GM03348 (cell line): ENCODE results near the gene SPINK4.

Experiments
- DNase-seq: peaks from one replicate; pipeline ENCODE4 v3.0.0; 2012; ENCODE audit warnings: low spot score

The SPINK4 gene

DNA sequence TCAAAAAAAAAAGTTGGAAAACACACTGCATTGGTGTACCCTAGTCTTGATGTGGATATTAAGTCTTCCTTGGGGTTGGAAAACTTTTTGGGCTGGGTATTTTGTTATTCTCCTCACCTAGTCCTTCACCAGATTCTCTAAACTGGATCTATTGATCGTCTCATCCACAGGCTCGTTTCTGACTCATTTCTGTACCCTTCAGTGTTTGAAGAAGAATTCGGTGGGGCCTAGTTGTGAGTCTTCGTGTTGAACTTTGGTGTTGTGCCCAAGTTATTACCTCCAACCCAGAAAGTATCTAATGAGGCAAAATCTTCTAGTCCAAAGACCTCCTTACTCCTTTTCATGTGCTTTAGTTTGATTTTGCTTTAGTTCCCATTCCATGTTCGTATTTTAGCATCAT is 51.9 kb downstream of the SPINK4 start:
- DNase-seq = no peak

GRCh38 chr9:33293782-33294181 is 53.8 kb downstream of the SPINK4 start:
- no peak for DNase-seq

DNA sequence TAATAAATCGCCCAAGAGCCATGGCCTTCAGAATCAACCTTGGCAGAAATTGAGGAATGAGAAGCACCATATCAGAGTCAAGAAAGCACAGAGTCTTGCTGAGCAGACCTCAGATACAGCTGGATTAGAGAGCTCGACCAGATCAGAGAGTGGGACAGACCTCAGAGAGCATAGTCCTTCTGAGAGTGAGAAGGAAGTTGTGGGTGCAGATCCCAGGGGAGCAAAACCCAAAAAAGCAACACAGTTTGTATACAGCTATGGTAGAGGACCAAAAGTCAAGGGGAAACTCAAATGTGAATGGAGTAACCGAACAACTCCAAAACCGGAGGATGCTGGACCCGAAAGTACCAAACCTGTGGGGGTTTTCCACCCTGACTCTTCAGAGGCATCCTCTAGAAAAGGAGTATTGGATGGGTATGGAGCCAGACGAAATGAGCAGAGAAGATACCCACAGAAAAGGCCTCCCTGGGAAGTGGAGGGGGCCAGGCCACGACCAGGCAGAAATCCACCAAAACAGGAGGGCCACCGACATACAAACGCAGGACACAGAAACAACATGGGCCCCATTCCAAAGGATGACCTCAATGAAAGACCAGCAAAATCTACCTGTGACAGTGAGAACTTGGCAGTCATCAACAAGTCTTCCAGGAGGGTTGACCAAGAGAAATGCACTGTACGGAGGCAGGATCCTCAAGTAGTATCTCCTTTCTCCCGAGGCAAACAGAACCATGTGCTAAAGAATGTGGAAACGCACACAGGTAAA is 54.9 kb downstream of the SPINK4 start:
- DNase-seq = no peak

GRCh38 chr9:33295571-33295970 is 55.6 kb downstream of the SPINK4 start:
- DNase-seq = no peak

DNA sequence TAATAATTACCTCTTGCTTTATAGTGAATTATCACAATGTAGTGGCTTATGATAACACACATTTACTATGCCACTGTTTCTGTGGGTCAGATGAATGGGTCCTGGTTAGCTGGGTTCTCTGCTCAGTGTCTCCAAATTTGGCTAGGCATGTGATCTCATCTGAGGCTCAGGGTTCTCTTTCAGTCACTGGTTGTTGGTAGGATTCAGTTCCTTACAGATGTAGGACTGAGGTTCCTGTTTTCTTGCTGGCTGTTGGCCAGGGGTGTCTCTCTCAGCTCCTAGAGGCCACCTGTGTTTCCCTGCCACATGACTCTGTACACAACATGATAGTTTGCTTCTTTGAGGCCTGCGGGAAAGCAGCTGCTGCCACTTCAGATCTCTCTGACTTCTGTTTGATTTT is 57.5 kb downstream of the SPINK4 start:
- DNase-seq = no peak
